ENCODE data around the gene ALLC.

GRCh38 chr2:3738454-3738853, 80.5 kb downstream of the ALLC start:
- TF ChIP-seq, protein P1, sequence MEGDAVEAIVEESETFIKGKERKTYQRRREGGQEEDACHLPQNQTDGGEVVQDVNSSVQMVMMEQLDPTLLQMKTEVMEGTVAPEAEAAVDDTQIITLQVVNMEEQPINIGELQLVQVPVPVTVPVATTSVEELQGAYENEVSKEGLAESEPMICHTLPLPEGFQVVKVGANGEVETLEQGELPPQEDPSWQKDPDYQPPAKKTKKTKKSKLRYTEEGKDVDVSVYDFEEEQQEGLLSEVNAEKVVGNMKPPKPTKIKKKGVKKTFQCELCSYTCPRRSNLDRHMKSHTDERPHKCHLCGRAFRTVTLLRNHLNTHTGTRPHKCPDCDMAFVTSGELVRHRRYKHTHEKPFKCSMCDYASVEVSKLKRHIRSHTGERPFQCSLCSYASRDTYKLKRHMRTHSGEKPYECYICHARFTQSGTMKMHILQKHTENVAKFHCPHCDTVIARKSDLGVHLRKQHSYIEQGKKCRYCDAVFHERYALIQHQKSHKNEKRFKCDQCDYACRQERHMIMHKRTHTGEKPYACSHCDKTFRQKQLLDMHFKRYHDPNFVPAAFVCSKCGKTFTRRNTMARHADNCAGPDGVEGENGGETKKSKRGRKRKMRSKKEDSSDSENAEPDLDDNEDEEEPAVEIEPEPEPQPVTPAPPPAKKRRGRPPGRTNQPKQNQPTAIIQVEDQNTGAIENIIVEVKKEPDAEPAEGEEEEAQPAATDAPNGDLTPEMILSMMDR (IDR thresholded peaks at IDR 0.05; ENCODE audit: insufficient read depth, low read length, poor library complexity, severe bottlenecking): peak; percentile 11
- no peak for TF ChIP-seq EZH2phosphoT487 (conservative IDR thresholded peaks at IDR 0.05; ENCODE audit: low read length)
